H9 (cell line): ENCODE measurements around the gene TNIK. TPM values are rescaled to one million over a fixed set of nuclear protein-coding genes. Genes with fewer than 3 reads are reported as not detected.

Source experiments
- DNase-seq: peaks from one replicate; pipeline ENCODE4 v3.0.0-alpha.2; 2017
- H2AFZ ChIP-seq: one replicate; pipeline ENCODE4 v1.6.1; 2013; ENCODE audit warnings: mild to moderate bottlenecking, low read length, control low read depth, moderate library complexity
- H2AK5ac ChIP-seq: 2 replicates; pipeline ENCODE4 v1.6.1; 2013; ENCODE audit warnings: low read length, control low read depth, mixed read lengths; ENCODE audit not compliant: insufficient read length
- H2BK120ac ChIP-seq: one replicate; pipeline ENCODE4 v1.6.1; 2013; ENCODE audit warnings: low read depth, mild to moderate bottlenecking, low read length, control low read depth, inconsistent platforms; ENCODE audit not compliant: poor library complexity, severe bottlenecking
- H2BK12ac ChIP-seq: 2 replicates; pipeline ENCODE4 v1.6.1; 2013; ENCODE audit warnings: low read length, control low read depth, mixed read lengths, low read depth; ENCODE audit not compliant: insufficient read length
- H2BK15ac ChIP-seq: 2 replicates; pipeline ENCODE4 v1.6.1; 2013; ENCODE audit warnings: low read depth, low read length, control low read depth
- H2BK20ac ChIP-seq: one replicate; pipeline ENCODE4 v1.6.1; 2013; ENCODE audit warnings: low read depth, mild to moderate bottlenecking, low read length, control low read depth, inconsistent platforms; ENCODE audit not compliant: poor library complexity, severe bottlenecking
- H2BK5ac ChIP-seq: 2 replicates; pipeline ENCODE4 v1.6.1; 2013; ENCODE audit warnings: low read length, control low read depth, mixed read lengths; ENCODE audit not compliant: insufficient read length
- H3K14ac ChIP-seq: 2 replicates; pipeline ENCODE4 v1.6.1; 2013; ENCODE audit warnings: low read length, control low read depth; ENCODE audit not compliant: insufficient read depth
- H3K18ac ChIP-seq: 2 replicates; pipeline ENCODE4 v1.6.1; 2013; ENCODE audit warnings: low read depth, mild to moderate bottlenecking, mixed read lengths, low read length, control low read depth; ENCODE audit not compliant: insufficient read length
- H3K23ac ChIP-seq: 2 replicates; pipeline ENCODE4 v1.6.1; 2013; ENCODE audit warnings: low read length, control low read depth, mixed read lengths, low read depth; ENCODE audit not compliant: insufficient read length
- H3K23me2 ChIP-seq: 2 replicates; pipeline ENCODE4 v1.6.1; 2013; ENCODE audit warnings: low read depth, mild to moderate bottlenecking, mixed read lengths, low read length, control low read depth; ENCODE audit not compliant: insufficient read length, poor library complexity, severe bottlenecking
- H3K27ac ChIP-seq: 2 replicates; pipeline ENCODE4 v1.5.1; 2013; ENCODE audit warnings: low read length, control low read depth, mixed read lengths, low read depth; ENCODE audit not compliant: insufficient read length
- H3K27me3 ChIP-seq: 2 replicates; pipeline ENCODE4 v1.6.1; 2013; ENCODE audit warnings: low read length, control low read depth, inconsistent platforms; ENCODE audit not compliant: insufficient read depth
- H3K4ac ChIP-seq: 2 replicates; pipeline ENCODE4 v1.6.1; 2013; ENCODE audit warnings: low read depth, mild to moderate bottlenecking, control low read depth, inconsistent platforms, low read length, moderate library complexity
- H3K4me1 ChIP-seq: 2 replicates; pipeline ENCODE4 v1.6.1; 2013; ENCODE audit warnings: low read length, control low read depth, inconsistent platforms; ENCODE audit not compliant: insufficient read depth
- H3K4me2 ChIP-seq: 2 replicates; pipeline ENCODE4 v1.6.1; 2013; ENCODE audit warnings: low read length, control low read depth, mixed read lengths; ENCODE audit not compliant: insufficient read length, insufficient read depth
- H3K56ac ChIP-seq: 2 replicates; pipeline ENCODE4 v1.6.1; 2013; ENCODE audit warnings: low read depth, mild to moderate bottlenecking, mixed read lengths, low read length, control low read depth; ENCODE audit not compliant: insufficient read length
- H3K79me1 ChIP-seq: 2 replicates; pipeline ENCODE4 v1.6.1; 2013; ENCODE audit warnings: low read depth, mild to moderate bottlenecking, moderate library complexity, low read length, control low read depth, inconsistent platforms; ENCODE audit not compliant: insufficient read depth, poor library complexity, severe bottlenecking
- H3K79me2 ChIP-seq: 2 replicates; pipeline ENCODE4 v1.6.1; 2013; ENCODE audit warnings: low read length, control low read depth, inconsistent platforms; ENCODE audit not compliant: insufficient read depth
- H3K9ac ChIP-seq: 2 replicates; pipeline ENCODE4 v1.6.1; 2013; ENCODE audit warnings: low read length, control low read depth, mixed read lengths; ENCODE audit not compliant: insufficient read length; ENCODE audit errors: extremely low read depth
- H3K9me3 ChIP-seq: one replicate; pipeline ENCODE4 v1.6.1; 2013; ENCODE audit warnings: low read depth, low read length, inconsistent platforms; ENCODE audit not compliant: control insufficient read depth
- H3T11ph ChIP-seq: one replicate; pipeline ENCODE4 v1.6.1; 2013; ENCODE audit warnings: mild to moderate bottlenecking, low read length, control low read depth, inconsistent platforms
- H4K20me1 ChIP-seq: one replicate; pipeline ENCODE4 v1.6.1; 2013; ENCODE audit not compliant: control insufficient read depth, insufficient read length, insufficient read depth
- H4K5ac ChIP-seq: 2 replicates; pipeline ENCODE4 v1.6.1; 2013; ENCODE audit warnings: low read depth, mild to moderate bottlenecking, mixed read lengths, low read length, control low read depth; ENCODE audit not compliant: insufficient read length
- H4K8ac ChIP-seq: replicated peaks from 2 replicates; pipeline ENCODE4 v1.6.1; 2013; ENCODE audit warnings: low read length, control low read depth, mixed read lengths, low read depth; ENCODE audit not compliant: insufficient read length
- H4K91ac ChIP-seq: 2 replicates; pipeline ENCODE4 v1.6.1; 2013; ENCODE audit warnings: low read depth, mild to moderate bottlenecking, moderate library complexity, mixed read lengths, low read length, control low read depth; ENCODE audit not compliant: insufficient read length
- H3K27ac Mint-ChIP-seq, 3 experiments: 2 replicates in 2 of 3; 3 replicates in 1 of 3; pipeline ENCODE4 v1.8.0; 2020 to 2021; ENCODE audit warnings: mixed read lengths in 3 of 3, mild to moderate bottlenecking in 1 of 3, moderate library complexity in 1 of 3
- H3K27me3 Mint-ChIP-seq: 2 replicates; pipeline ENCODE4 v1.8.0; 2021; ENCODE audit warnings: low read depth, mild to moderate bottlenecking, moderate library complexity, mixed read lengths
- H3K36me3 Mint-ChIP-seq, 3 experiments: 2 replicates in 2 of 3; 3 replicates in 1 of 3; pipeline ENCODE4 v1.8.0; 2020 to 2021; ENCODE audit warnings: low read depth in 3 of 3, mixed read lengths in 3 of 3; ENCODE audit not compliant: insufficient read depth in 1 of 3
- H3K4me1 Mint-ChIP-seq, 2 experiments: 2 replicates each; pipeline ENCODE4 v1.8.0; 2020; ENCODE audit warnings: mixed read lengths in 2 of 2
- H3K4me3 Mint-ChIP-seq, 2 experiments: 2 replicates in 1 of 2; 3 replicates in 1 of 2; pipeline ENCODE4 v1.8.0; 2020 to 2021; ENCODE audit warnings: mild to moderate bottlenecking in 2 of 2, mixed read lengths in 2 of 2, moderate library complexity in 1 of 2
- H3K9me3 Mint-ChIP-seq, 2 experiments: 2 replicates in 1 of 2; 3 replicates in 1 of 2; pipeline ENCODE4 v1.8.0; 2020; ENCODE audit warnings: mild to moderate bottlenecking in 2 of 2, mixed read lengths in 2 of 2, moderate library complexity in 1 of 2
- CTCF ChIP-seq: fragments of 200-600 bp; sonication (generic); conservative IDR thresholded peaks from 3 replicates; pipeline ENCODE4 v1.8.0; 2021; ENCODE audit warnings: antibody characterized with exemption, mild to moderate bottlenecking
- WGBS: extraction: QIAGEN DNeasy Blood & Tissue Kit; methylation state at CpG from one replicate; pipeline ENCODE4 v1.1.7; 2013; ENCODE audit warnings: missing lambda C conversion rate, low lambda C conversion rate, mixed read lengths; ENCODE audit not compliant: insufficient read length; ENCODE audit errors: extremely low coverage; 5-methylcytosine and 5-hydroxymethylcytosine counted together
- total RNA-seq: library from RNA; stranded (reverse); gene quantifications from 2 replicates; pipeline ENCODE4 v1.2.1, GENCODE V29; 2021

TNIK gene
- total RNA-seq, 1 experiment from 2014 or later, result 15.9 TPM

- no peak overlapping the region for H3K56ac ChIP-seq
- no peaks in the 10 kb centered on the region for H3K79me1 ChIP-seq
- H4K91ac ChIP-seq, result no peak overlapping the region
- no peaks in the 10 kb centered on the region for H3K27me3 ChIP-seq
- H2BK5ac ChIP-seq, result no peak overlapping the region
- no peaks in the 10 kb centered on the region for H3K4me1 ChIP-seq
- Mint-ChIP-seq H3K27ac (no peak overlapping the region), H3K4me1 (peaks cover 4 to 8% of the 10 kb centered on the region in 2 experiments; a peak in 3 of 4 replicates), H3K27me3 (no peaks in the 10 kb centered on the region), H3K9me3 (no peaks in the 10 kb centered on the region; a peak in 1 of 5 replicates), H3K36me3 (peaks cover 0 to 8% (median 0%) of the 10 kb centered on the region in 3 experiments; a peak in 3 of 7 replicates), H3K4me3 (no peak overlapping the region)
- no peak for TF ChIP-seq CTCF
- no peaks in the 10 kb centered on the region for H4K20me1 ChIP-seq
- H3K4ac ChIP-seq, result no peak overlapping the region
- H3K23ac ChIP-seq, result no peak overlapping the region
- H3K14ac ChIP-seq, result no peak overlapping the region
- no peak overlapping the region for H2AK5ac ChIP-seq
- no peak overlapping the region for H4K8ac ChIP-seq
- no peak overlapping the region for H2BK12ac ChIP-seq
- no peak overlapping the region for H3K4me2 ChIP-seq
- peaks cover 11% of the 10 kb centered on the region for H3K79me2 ChIP-seq
- no peak for DNase-seq
- no peak overlapping the region for H3K27ac ChIP-seq
- H3K9ac ChIP-seq, result no peak overlapping the region
- H2AFZ ChIP-seq, result no peak overlapping the region
- no peak overlapping the region for H3T11ph ChIP-seq
- no peak overlapping the region for H3K18ac ChIP-seq
- no peak overlapping the region for H4K5ac ChIP-seq
- H2BK20ac ChIP-seq, result no peak overlapping the region
- H3K9me3 ChIP-seq, result no peaks in the 10 kb centered on the region
- WGBS, result no CpG with 5 or more reads among the region's 3 CpGs
- H2BK120ac ChIP-seq, result no peak overlapping the region
- no peaks in the 10 kb centered on the region for H3K23me2 ChIP-seq
- no peak overlapping the region for H2BK15ac ChIP-seq
Measured at GRCh38 chr3:171402281-171402680, 57.9 kb downstream of the TNIK start.
